Measurements from ENCODE around the gene WBP2NL.
"Not testable (repeated sequence)": the region's sequence is repeated elsewhere in the genome, so short reads cannot be mapped to it uniquely, and the experiment has no call there.

The WBP2NL gene, protein sequence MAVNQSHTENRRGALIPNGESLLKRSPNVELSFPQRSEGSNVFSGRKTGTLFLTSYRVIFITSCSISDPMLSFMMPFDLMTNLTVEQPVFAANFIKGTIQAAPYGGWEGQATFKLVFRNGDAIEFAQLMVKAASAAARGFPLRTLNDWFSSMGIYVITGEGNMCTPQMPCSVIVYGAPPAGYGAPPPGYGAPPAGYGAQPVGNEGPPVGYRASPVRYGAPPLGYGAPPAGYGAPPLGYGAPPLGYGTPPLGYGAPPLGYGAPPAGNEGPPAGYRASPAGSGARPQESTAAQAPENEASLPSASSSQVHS

DNA sequence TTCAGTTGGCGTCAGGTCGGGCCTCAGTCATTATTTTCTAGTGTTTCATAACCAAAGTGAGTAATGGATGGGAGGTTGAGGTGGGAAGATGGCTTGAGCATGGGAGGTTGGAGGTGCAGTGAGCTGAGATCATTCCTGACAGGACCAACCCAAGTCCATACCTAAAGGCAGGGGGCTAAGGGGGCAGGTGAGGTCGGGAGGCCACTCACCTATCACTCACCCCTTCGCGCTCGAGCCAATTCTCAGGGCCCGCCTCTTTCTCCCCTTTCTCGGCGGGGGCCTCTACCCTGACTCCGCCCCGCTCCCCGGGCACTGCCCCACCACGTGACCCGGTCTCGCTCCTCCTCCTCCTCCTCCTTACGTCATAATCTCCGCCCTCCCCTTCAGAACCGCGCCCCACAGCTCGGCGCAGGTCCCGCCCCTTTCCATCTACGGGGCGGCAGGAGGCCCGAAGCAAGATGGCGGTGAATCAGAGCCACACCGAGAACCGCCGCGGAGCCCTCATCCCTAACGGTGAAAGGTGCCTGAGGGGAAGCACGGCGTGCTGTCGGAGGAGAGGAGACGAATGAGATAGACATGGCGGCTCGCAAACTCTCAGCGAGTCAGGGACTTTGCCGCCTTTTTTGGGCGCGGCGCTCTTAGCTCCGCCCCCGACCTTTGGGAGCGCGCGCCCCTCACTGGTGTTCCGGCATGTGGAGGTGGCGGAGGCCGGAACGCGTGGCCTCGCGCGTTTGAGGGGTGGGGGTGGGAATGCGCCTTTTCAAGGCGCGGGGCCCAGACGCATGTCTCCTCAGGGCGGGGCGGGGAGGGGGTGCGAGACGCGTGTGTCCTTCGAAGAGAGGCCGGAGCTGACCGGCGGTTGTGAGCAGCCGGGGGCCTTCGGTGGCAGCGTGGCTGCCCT lies at the start of gene WBP2NL:
Gene WBP2NL (plus strand): TSS at position 428 of the 901 bp plus-strand sequence. CDS start 31 bp downstream, at position 459.
- no peak for DNase-seq (ENCODE audit: low read depth, low spot score)
- no peaks in the 10 kb centered on the region for H3K9me3 ChIP-seq (ENCODE audit: low read depth, low read length)
- H3K4me3 ChIP-seq: no peak within 1 kb of the TSS
- no peak for TF ChIP-seq EZH2 (IDR thresholded peaks at IDR 0.05)
- no peak for TF ChIP-seq FOXP2 (optimal IDR thresholded peaks at IDR 0.05; ENCODE audit: control extremely low read depth, extremely low read length, insufficient read depth)
- no peak for TF ChIP-seq POLR2AphosphoS5 (IDR thresholded peaks at IDR 0.05; ENCODE audit: borderline replicate concordance, low read depth, low read length)
- H3K36me3 ChIP-seq (ENCODE audit: insufficient read depth, low read length): no peaks in the 10 kb centered on the region
- H3K9ac ChIP-seq (ENCODE audit: insufficient read length): no peak within 1 kb of the TSS
- no peak within 1 kb of the TSS for H3K27ac ChIP-seq

DNA sequence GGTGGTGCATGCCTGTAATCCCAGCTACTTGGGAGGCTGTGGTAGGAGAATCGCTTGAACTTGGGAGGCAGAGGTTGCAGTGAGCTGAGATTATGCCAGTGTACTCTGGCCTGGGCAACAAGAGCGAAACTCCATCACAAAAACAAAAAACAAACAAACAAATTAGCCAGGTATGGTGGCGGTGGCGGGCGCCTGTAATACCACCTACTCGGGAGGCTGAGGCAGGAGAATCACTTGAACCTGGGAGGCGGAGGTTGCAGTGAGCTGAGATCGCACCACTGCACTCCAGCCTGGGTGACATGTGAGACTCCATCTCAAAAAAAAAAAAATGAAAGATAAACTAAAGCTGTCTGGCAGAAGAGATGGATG lies 49.7 kb upstream of the WBP2NL start:
- DNase-seq (ENCODE audit: low read depth, low spot score); H3K9me3 ChIP-seq (ENCODE audit: low read depth, low read length); H3K27ac ChIP-seq; H3K9ac ChIP-seq (ENCODE audit: insufficient read length); H3K4me3 ChIP-seq: not testable (repeated sequence)
- peaks cover 13% of the 10 kb centered on the region for H3K36me3 ChIP-seq (ENCODE audit: insufficient read depth, low read length)

DNA sequence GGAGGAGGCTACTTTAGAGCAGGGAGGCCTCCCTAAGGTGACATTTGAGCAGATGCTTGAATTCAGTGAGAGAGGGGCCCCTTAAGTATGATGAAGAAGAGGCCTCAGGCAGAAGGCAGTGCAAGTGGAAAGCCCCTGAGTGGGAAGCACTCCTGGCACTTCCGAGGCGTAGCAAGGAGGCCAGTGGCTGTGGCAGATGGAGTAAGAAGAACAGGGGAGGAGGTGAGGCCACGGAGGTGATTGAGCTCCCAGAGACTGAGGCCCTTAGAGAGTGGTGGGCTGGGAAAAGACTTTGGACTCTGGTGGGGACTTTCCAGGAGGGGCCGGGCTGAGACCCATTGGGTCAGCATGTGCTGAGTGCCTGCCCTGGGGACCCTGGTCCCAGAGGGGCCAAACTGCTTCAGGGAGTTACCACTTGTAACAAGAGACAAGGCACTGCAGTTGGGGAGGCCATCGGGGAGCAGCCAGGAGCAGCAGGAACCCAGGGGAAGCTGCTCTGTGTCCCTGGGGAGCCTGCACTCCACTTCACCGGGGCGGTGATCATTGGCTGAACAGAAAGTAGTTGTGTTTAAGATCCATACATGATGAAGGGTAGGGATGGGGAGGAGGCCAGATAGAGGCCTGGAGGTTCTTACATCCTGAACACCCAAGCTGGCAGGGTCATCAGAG lies 49.2 kb upstream of the WBP2NL start:
- no peak for DNase-seq (ENCODE audit: low read depth, low spot score)
- Histone ChIP-seq H3K36me3 (ENCODE audit: insufficient read depth, low read length) (peaks cover 8% of the 10 kb centered on the region), H3K9me3 (ENCODE audit: low read depth, low read length) (no peaks in the 10 kb centered on the region), H3K9ac (ENCODE audit: insufficient read length) (no peak overlapping the region), H3K4me3 (no peak overlapping the region), H3K27ac (0 out of 2 replicates have a peak overlapping the region, but pooled peaks have one; percentile 13)
- TF ChIP-seq POLR2AphosphoS5 (IDR thresholded peaks at IDR 0.05; ENCODE audit: borderline replicate concordance, low read depth, low read length) (no peak), FOXP2 (optimal IDR thresholded peaks at IDR 0.05; ENCODE audit: control extremely low read depth, extremely low read length, insufficient read depth) (no peak), EZH2 (IDR thresholded peaks at IDR 0.05) (no peak)

DNA sequence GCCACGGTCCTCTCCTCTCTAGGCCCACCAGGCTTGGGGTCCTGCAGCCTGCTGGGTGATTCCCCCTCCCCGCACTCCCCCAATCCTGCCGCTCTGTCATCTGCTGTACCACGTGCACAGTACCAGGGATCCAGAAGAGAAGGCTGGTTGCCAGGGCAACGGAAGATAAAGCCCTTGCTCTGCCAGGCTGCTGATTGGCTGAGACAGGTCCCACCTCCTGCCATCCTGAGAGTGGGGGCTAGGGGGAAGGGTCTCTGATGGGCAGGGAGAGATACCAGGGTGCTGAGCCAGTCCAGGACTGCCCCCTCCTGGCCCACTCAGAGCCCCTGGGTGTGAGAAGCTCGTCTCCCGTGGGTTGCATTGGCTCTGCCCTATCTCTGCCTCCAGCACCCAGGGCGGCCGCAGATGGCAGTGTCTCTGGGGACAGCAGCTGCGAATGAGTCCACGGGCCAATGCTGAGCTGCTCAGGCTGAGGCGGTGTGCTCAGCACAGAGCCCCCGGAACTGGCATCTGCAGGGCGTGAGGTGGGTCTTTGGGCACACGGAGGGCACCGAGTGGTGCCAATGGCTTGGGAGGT lies 46.6 kb upstream of the WBP2NL start, which contains the start of gene SMIM45:
Gene SMIM45 (plus strand): TSS at position 253 of the 577 bp plus-strand sequence.
- Histone ChIP-seq H3K4me3 (no peak within 1 kb of the TSS), H3K9ac (ENCODE audit: insufficient read length) (no peak within 1 kb of the TSS), H3K9me3 (ENCODE audit: low read depth, low read length) (no peaks in the 10 kb centered on the region), H3K36me3 (ENCODE audit: insufficient read depth, low read length) (no peaks in the 10 kb centered on the region), H3K27ac (no peak within 1 kb of the TSS)
- no peak for DNase-seq (ENCODE audit: low read depth, low spot score)
- no peak for TF ChIP-seq POLR2AphosphoS5 (IDR thresholded peaks at IDR 0.05; ENCODE audit: borderline replicate concordance, low read depth, low read length)

DNA sequence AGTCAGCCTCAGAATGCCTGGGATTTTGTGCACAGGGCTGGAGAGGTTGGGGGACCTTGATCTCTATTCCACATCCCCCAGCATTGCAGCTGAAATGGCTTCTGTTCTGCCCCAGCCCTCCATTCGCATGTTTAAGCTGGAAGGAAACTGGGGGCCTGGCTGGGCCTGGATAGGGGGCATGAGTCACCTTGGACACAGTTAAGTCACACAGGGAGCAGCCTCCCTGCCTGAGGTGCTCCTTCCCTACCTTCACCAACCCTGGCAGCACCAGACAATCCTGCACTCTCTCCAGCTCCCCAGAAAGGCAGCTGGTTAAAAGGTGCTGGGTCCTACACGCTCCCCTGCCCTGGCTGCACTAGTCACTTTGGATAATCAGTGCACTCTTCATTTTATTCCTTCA lies 45.9 kb upstream of the WBP2NL start:
- no peak overlapping the region for H3K27ac ChIP-seq
- no peak for DNase-seq (ENCODE audit: low read depth, low spot score)
- no peaks in the 10 kb centered on the region for H3K9me3 ChIP-seq (ENCODE audit: low read depth, low read length)
- no peak overlapping the region for H3K4me3 ChIP-seq
- no peak for TF ChIP-seq FOXP2 (optimal IDR thresholded peaks at IDR 0.05; ENCODE audit: control extremely low read depth, extremely low read length, insufficient read depth)
- TF ChIP-seq EZH2 (IDR thresholded peaks at IDR 0.05): no peak
- TF ChIP-seq POLR2AphosphoS5 (IDR thresholded peaks at IDR 0.05; ENCODE audit: borderline replicate concordance, low read depth, low read length): no peak
- H3K9ac ChIP-seq (ENCODE audit: insufficient read length): no peak overlapping the region
- H3K36me3 ChIP-seq (ENCODE audit: insufficient read depth, low read length): no peaks in the 10 kb centered on the region

DNA sequence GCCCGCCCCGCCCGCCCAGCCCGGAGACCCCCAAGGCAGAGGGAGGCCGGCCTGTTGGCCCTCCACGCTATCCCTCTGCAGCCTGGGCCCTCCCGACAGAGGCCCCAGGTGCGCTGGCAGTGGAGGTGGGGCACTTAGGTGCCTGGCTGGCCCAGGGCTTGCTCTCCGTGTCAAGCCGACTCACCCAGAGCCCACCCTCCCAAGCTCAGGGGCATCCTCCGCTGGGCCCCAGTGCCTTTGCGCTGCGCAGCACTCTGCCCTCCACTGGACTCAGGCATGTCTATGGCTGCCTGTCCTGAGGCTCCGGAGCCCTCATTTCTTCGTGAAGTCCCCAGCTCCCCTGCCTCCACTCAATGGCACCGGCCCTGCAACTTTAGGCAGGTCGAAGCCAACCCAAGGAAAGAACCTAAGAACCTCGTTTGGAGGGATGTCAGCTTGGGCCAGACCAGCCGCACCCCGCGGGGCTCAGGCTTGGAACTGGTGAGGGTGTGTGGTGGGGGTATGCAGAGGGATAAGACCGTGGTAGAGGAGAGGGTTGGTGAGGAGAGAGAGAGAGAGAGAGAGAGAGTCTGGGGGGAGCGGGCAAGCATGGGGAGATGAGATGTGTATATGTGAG lies 40.5 kb upstream of the WBP2NL start:
- no peak overlapping the region for H3K9ac ChIP-seq (ENCODE audit: insufficient read length)
- DNase-seq (ENCODE audit: low read depth, low spot score): no peak
- no peak for TF ChIP-seq EZH2 (IDR thresholded peaks at IDR 0.05)
- no peak for TF ChIP-seq POLR2AphosphoS5 (IDR thresholded peaks at IDR 0.05; ENCODE audit: borderline replicate concordance, low read depth, low read length)
- TF ChIP-seq FOXP2 (optimal IDR thresholded peaks at IDR 0.05; ENCODE audit: control extremely low read depth, extremely low read length, insufficient read depth): no peak
- H3K36me3 ChIP-seq (ENCODE audit: insufficient read depth, low read length): no peaks in the 10 kb centered on the region
- H3K27ac ChIP-seq: no peak overlapping the region
- no peak overlapping the region for H3K4me3 ChIP-seq
- no peaks in the 10 kb centered on the region for H3K9me3 ChIP-seq (ENCODE audit: low read depth, low read length)

DNA sequence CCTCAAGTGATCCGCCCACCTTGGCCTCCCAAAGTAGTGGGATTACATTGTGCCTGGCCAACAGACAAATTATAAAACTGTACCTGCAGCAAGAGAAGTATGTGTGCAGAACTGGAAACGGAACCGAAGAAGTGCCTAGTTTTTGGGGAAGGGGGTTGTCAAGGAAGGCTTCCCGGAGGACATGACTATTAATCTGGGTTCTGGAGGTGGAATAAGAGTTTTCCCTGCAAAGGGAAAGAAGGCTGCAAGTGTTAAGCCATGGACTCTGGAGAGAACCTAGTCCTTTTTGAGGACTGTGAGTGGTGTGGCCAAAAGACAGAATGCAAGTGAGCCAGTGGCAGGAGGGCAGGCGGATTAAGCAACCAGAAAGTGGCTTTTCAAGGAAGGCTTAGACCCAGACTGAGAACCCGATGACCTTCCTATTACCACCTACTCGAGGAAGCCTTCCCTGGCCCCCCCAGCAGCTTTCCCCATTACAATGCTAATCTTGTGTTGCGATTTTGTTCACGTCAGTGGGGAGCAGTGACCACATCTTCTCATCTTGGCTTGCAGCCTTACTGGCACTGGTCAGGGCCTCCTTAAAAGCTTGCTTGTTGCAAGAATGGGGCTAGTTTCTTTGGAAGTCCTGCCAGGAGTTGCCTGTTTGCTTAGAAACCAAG lies 35.0 kb upstream of the WBP2NL start:
- H3K4me3 ChIP-seq: no peak overlapping the region
- no peak overlapping the region for H3K27ac ChIP-seq
- TF ChIP-seq EZH2 (IDR thresholded peaks at IDR 0.05): no peak
- TF ChIP-seq POLR2AphosphoS5 (IDR thresholded peaks at IDR 0.05; ENCODE audit: borderline replicate concordance, low read depth, low read length): no peak
- TF ChIP-seq FOXP2 (optimal IDR thresholded peaks at IDR 0.05; ENCODE audit: control extremely low read depth, extremely low read length, insufficient read depth): no peak
- H3K9ac ChIP-seq (ENCODE audit: insufficient read length): no peak overlapping the region
- H3K9me3 ChIP-seq (ENCODE audit: low read depth, low read length): no peaks in the 10 kb centered on the region
- no peaks in the 10 kb centered on the region for H3K36me3 ChIP-seq (ENCODE audit: insufficient read depth, low read length)
- DNase-seq (ENCODE audit: low read depth, low spot score): no peak
